CD4-positive, alpha-beta T cell treated with Interleukin-4 for 4 hours (primary cell): ENCODE measurements around the gene CPA2.

Source experiments
- DNase-seq: peaks from one replicate; pipeline ENCODE4 v3.0.0-alpha.2; 2020

The CPA2 gene

GRCh38 chr7:130286881-130287280 lies 20.2 kb downstream of the CPA2 start:
- DNase-seq = no peak

GRCh38 chr7:130288168-130288567 lies 21.5 kb downstream of the CPA2 start:
- DNase-seq = no peak

GRCh38 chr7:130288829-130289228 lies 22.2 kb downstream of the CPA2 start:
- DNase-seq = no peak

- DNase-seq = no peak
Observed at GRCh38 chr7:130289478-130289877, 22.8 kb downstream of the CPA2 start.

GRCh38 chr7:130290745-130291144 lies 24.1 kb downstream of the CPA2 start:
- DNase-seq = no peak

- no peak for DNase-seq
Observed at GRCh38 chr7:130292682-130293257, 26.1 kb downstream of the CPA2 start, which contains the start of gene CPA4. Gene CPA4, plus strand, starts transcription at chr7:130293161. Its CDS starts 20 bp downstream, at chr7:130293181.

- DNase-seq = no peak
Observed at GRCh38 chr7:130293521-130293920, 26.9 kb downstream of the CPA2 start.

GRCh38 chr7:130294314-130294713 lies 27.7 kb downstream of the CPA2 start:
- no peak for DNase-seq

- DNase-seq = no peak
Observed at GRCh38 chr7:130296221-130296951, 29.7 kb downstream of the CPA2 start.

GRCh38 chr7:130297628-130298543 lies 31.2 kb downstream of the CPA2 start:
- DNase-seq = no peak

GRCh38 chr7:130298544-130299326 lies 32.1 kb downstream of the CPA2 start:
- no peak for DNase-seq

- no peak for DNase-seq
Observed at GRCh38 chr7:130299866-130300265, 33.2 kb downstream of the CPA2 start.

- DNase-seq = no peak
Observed at GRCh38 chr7:130301501-130302020, 34.9 kb downstream of the CPA2 start.

GRCh38 chr7:130302649-130303048 lies 36.0 kb downstream of the CPA2 start:
- DNase-seq = no peak

GRCh38 chr7:130303127-130303526 lies 36.5 kb downstream of the CPA2 start:
- no peak for DNase-seq

GRCh38 chr7:130303551-130303950 lies 36.9 kb downstream of the CPA2 start:
- no peak for DNase-seq

- DNase-seq = no peak
Observed at GRCh38 chr7:130303982-130304381, 37.3 kb downstream of the CPA2 start.

GRCh38 chr7:130304878-130305277 lies 38.2 kb downstream of the CPA2 start:
- DNase-seq = no peak

- DNase-seq = no peak
Observed at GRCh38 chr7:130305433-130306042, 38.9 kb downstream of the CPA2 start.

GRCh38 chr7:130309986-130310385 lies 43.3 kb downstream of the CPA2 start:
- no peak for DNase-seq

- no peak for DNase-seq
Observed at GRCh38 chr7:130314305-130314704, 47.6 kb downstream of the CPA2 start.

GRCh38 chr7:130319541-130319940 lies 52.9 kb downstream of the CPA2 start:
- no peak for DNase-seq
